HEK293 (cell line): Measurements from ENCODE around the gene GLT6D1.

Source experiments
- TF ChIP-seq, protein P1 (sequence below): fragments of 450-650 bp; formaldehyde crosslinking; IDR thresholded peaks from 2 replicates; pipeline ENCODE4 v1.5.1; 2016; ENCODE audit warnings: missing biosample characterization, missing genetic modification characterization
- TF ChIP-seq, protein P2 (sequence below): fragments of 450-650 bp; formaldehyde crosslinking; IDR thresholded peaks from 2 replicates; pipeline ENCODE4 v1.5.1; 2016; ENCODE audit warnings: missing biosample characterization, missing genetic modification characterization
- TF ChIP-seq, protein P3 (sequence below): fragments of 450-650 bp; formaldehyde crosslinking; IDR thresholded peaks from 2 replicates; pipeline ENCODE4 v1.5.1; 2016; ENCODE audit warnings: missing biosample characterization, missing genetic modification characterization

DNA sequence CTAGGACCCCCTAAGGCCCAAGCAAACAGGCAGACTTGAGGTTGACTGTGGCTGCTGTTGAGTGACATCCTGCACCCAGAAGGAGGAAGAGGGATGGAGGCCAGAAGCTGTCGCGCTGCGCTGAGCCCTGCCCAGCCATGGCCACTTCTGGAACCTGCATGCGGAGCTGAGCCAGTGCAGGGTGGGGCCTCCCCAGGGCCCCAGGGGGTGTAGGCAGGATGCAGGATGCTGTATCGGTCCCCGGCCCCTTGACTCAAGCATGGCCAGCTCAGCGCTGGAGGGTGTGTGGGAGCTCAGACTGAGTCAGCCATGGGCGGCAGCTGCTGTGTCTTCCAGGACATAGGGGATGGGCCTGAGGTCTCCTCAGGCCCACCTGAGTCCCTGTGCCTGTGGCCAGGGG lies 26.9 kb downstream of the GLT6D1 start:
- TF ChIP-seq, protein P1, sequence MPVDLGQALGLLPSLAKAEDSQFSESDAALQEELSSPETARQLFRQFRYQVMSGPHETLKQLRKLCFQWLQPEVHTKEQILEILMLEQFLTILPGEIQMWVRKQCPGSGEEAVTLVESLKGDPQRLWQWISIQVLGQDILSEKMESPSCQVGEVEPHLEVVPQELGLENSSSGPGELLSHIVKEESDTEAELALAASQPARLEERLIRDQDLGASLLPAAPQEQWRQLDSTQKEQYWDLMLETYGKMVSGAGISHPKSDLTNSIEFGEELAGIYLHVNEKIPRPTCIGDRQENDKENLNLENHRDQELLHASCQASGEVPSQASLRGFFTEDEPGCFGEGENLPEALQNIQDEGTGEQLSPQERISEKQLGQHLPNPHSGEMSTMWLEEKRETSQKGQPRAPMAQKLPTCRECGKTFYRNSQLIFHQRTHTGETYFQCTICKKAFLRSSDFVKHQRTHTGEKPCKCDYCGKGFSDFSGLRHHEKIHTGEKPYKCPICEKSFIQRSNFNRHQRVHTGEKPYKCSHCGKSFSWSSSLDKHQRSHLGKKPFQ (tag by site-specific recombination): no peak
- TF ChIP-seq, protein P2, sequence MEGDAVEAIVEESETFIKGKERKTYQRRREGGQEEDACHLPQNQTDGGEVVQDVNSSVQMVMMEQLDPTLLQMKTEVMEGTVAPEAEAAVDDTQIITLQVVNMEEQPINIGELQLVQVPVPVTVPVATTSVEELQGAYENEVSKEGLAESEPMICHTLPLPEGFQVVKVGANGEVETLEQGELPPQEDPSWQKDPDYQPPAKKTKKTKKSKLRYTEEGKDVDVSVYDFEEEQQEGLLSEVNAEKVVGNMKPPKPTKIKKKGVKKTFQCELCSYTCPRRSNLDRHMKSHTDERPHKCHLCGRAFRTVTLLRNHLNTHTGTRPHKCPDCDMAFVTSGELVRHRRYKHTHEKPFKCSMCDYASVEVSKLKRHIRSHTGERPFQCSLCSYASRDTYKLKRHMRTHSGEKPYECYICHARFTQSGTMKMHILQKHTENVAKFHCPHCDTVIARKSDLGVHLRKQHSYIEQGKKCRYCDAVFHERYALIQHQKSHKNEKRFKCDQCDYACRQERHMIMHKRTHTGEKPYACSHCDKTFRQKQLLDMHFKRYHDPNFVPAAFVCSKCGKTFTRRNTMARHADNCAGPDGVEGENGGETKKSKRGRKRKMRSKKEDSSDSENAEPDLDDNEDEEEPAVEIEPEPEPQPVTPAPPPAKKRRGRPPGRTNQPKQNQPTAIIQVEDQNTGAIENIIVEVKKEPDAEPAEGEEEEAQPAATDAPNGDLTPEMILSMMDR: no peak
- TF ChIP-seq, protein P3, sequence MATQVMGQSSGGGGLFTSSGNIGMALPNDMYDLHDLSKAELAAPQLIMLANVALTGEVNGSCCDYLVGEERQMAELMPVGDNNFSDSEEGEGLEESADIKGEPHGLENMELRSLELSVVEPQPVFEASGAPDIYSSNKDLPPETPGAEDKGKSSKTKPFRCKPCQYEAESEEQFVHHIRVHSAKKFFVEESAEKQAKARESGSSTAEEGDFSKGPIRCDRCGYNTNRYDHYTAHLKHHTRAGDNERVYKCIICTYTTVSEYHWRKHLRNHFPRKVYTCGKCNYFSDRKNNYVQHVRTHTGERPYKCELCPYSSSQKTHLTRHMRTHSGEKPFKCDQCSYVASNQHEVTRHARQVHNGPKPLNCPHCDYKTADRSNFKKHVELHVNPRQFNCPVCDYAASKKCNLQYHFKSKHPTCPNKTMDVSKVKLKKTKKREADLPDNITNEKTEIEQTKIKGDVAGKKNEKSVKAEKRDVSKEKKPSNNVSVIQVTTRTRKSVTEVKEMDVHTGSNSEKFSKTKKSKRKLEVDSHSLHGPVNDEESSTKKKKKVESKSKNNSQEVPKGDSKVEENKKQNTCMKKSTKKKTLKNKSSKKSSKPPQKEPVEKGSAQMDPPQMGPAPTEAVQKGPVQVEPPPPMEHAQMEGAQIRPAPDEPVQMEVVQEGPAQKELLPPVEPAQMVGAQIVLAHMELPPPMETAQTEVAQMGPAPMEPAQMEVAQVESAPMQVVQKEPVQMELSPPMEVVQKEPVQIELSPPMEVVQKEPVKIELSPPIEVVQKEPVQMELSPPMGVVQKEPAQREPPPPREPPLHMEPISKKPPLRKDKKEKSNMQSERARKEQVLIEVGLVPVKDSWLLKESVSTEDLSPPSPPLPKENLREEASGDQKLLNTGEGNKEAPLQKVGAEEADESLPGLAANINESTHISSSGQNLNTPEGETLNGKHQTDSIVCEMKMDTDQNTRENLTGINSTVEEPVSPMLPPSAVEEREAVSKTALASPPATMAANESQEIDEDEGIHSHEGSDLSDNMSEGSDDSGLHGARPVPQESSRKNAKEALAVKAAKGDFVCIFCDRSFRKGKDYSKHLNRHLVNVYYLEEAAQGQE (tag by site-specific recombination): no peak
